GM21447 (cell line): ENCODE results near the gene HPD.
"Not testable (repeated sequence)": the region's sequence is repeated elsewhere in the genome, so short reads cannot be mapped to it uniquely, and the experiment has no call there.

ENCODE experiments used
- ATAC-seq: cut with Tn5 transposase; IDR thresholded peaks from one replicate; pipeline ENCODE4 v1.9.1; 2021; ENCODE audit not compliant: unreplicated experiment

HPD gene

GRCh38 chr12:121869229-121869628 is 10.6 kb upstream of the HPD start:
- not testable (repeated sequence) for ATAC-seq

- ATAC-seq = no peak
Observed at GRCh38 chr12:121866331-121866730, 7.7 kb upstream of the HPD start.

- no peak for ATAC-seq
Observed at GRCh38 chr12:121861636-121862254, 3.1 kb upstream of the HPD start.

GRCh38 chr12:121860699-121861098 is 2.0 kb upstream of the HPD start:
- not testable (repeated sequence) for ATAC-seq

- no peak for ATAC-seq
Observed at GRCh38 chr12:121860257-121860656, 1.6 kb upstream of the HPD start.

GRCh38 chr12:121858318-121858661 is 369 bp downstream of the HPD start:
- no peak for ATAC-seq

- ATAC-seq = no peak
Observed at GRCh38 chr12:121857322-121858246, 1.1 kb downstream of the HPD start.

- ATAC-seq = not testable (repeated sequence)
Observed at GRCh38 chr12:121852392-121852791, 6.3 kb downstream of the HPD start.

GRCh38 chr12:121849665-121850064 is 9.0 kb downstream of the HPD start:
- no peak for ATAC-seq

GRCh38 chr12:121849211-121849610 is 9.4 kb downstream of the HPD start:
- ATAC-seq = no peak

- no peak for ATAC-seq
Observed at GRCh38 chr12:121845701-121846100, 13.0 kb downstream of the HPD start.

GRCh38 chr12:121843236-121843982 is 15.2 kb downstream of the HPD start:
- ATAC-seq = no peak

GRCh38 chr12:121839993-121840761 is 18.5 kb downstream of the HPD start:
- ATAC-seq = no peak

- peak; percentile 87 for ATAC-seq
Observed at GRCh38 chr12:121839106-121839992, 19.3 kb downstream of the HPD start.

- no peak for ATAC-seq
Observed at GRCh38 chr12:121838126-121838525, 20.5 kb downstream of the HPD start.

- no peak for ATAC-seq
Observed at GRCh38 chr12:121837680-121838079, 21.0 kb downstream of the HPD start.

GRCh38 chr12:121831571-121832245 is 27.0 kb downstream of the HPD start:
- ATAC-seq = no peak

- ATAC-seq = no peak
Observed at GRCh38 chr12:121830588-121831265, 27.9 kb downstream of the HPD start.

- ATAC-seq = no peak
Observed at GRCh38 chr12:121830134-121830533, 28.5 kb downstream of the HPD start.
